Gastroesophageal sphincter (tissue), 3 donors: ENCODE measurements around the gene PTGFRN.

Experiments
- CTCF ChIP-seq, 4 experiments: fragments of 200-600 bp in 2 of 4; fragments of 450-650 bp in 2 of 4; sonication (generic) in 1 of 4; IDR thresholded peaks; one replicate each; pipeline ENCODE4 v1.5.1; 2017 to 2019; ENCODE audit warnings: antibody characterized with exemption in 4 of 4, mild to moderate bottlenecking in 2 of 4, moderate library complexity in 2 of 4
- EP300 ChIP-seq: sonication (generic); formaldehyde crosslinking; IDR thresholded peaks from one replicate; pipeline ENCODE4 v1.6.1; 2017; ENCODE audit warnings: antibody characterized with exemption, mild to moderate bottlenecking
- POLR2A ChIP-seq, 2 donors: fragments of 450-650 bp; IDR thresholded peaks; one replicate each; pipeline ENCODE4 v1.6.1; 2017; ENCODE audit warnings: antibody characterized with exemption in 2 of 2, mild to moderate bottlenecking in 2 of 2, moderate library complexity in 1 of 2
- POLR2AphosphoS5 ChIP-seq: sonication (generic); formaldehyde crosslinking; IDR thresholded peaks from one replicate; pipeline ENCODE4 v1.6.1; 2017; ENCODE audit warnings: antibody characterized with exemption

- TF ChIP-seq CTCF (IDR thresholded peaks at IDR 0.05), result no peak
- TF ChIP-seq POLR2AphosphoS5, result no peak
- no peak for TF ChIP-seq POLR2A (IDR thresholded peaks at IDR 0.05)
- no peak for TF ChIP-seq EP300
Observed at GRCh38 chr1:116887212-116887611, 22.5 kb upstream of the PTGFRN start.
